ENCODE measurements around the gene ICAM3.

Gene ICAM3

DNA sequence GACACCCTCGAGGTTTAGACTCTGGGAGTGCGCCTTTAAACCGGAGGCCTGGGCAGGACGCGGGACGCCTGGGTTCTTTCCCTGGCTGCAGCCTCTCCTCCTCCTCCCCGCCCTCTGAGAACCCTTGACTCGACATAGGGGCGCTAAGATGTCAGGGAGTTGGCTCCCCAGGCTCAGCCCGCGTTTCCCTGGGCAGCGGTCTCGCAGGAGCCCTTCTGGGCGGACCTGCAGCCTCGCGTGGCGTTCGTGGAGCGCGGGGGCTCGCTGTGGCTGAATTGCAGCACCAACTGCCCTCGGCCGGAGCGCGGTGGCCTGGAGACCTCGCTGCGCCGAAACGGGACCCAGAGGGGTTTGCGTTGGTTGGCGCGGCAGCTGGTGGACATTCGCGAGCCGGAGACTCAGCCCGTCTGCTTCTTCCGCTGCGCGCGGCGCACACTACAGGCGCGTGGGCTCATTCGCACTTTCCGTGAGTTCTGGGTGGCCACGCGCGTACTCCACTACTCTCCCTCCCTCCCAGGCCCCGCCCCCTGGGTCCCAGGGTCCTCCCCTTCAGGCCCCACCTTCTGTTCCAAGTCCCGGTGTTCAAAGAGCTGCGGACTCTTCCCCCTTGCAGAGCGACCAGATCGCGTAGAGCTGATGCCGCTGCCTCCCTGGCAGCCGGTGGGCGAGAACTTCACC lies 48.4 kb downstream of the ICAM3 start:
- DNase-seq = peak; percentile 67

DNA sequence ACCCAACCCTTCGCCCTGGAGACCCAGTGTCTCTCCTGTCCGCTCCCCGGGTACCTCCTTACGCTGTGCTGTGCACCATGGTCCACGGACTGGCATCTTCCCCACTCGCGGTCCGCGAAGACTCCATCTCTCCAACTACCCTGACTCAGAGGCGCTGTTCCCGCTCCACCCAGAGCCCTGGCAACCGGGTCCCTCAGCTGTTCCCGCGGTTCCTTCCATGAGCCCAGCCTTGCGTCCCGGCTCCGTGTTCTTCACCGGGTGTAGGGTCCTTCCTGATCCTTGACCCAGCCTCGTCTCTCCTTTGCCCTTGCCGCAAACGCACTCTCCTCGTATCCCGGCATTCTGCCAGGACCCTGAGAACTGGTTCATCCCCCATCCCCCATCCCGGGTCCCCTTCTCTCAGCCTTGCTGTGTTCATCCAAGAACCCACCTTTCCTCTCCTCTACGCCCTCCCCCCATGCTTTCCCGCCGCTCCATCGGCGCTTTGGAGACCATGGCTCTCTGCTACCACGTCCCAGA lies 49.0 kb downstream of the ICAM3 start:
- DNase-seq = peak; percentile 35

DNA sequence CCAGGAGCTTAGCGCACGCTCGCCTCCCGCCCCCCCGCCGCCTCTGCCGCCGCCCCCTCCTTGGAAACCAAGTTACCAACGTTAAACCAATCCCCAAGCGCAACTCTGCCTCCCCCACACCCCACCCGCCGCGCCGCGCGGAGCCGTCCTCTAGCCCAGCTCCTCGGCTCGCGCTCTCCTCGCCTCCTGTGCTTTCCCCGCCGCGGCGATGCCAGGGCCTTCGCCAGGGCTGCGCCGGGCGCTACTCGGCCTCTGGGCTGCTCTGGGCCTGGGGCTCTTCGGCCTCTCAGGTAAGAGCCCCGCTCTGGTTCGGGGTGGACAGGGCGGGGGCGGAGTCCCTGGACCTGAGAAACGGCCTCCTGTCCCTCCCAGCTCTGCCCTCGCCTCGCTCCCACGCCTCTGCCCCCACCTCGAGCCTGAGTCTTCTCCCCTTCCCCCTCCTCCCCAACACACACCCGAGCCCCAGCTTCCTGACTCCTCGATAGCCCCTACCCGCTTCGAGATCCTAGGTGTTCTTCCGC lies 49.5 kb downstream of the ICAM3 start, which contains the start of gene ICAM5:
Gene ICAM5, plus strand, starts transcription at position 117 of the 521 bp plus-strand sequence. Its CDS starts 92 bp downstream, at position 209.
- DNase-seq = peak; percentile 48

DNA sequence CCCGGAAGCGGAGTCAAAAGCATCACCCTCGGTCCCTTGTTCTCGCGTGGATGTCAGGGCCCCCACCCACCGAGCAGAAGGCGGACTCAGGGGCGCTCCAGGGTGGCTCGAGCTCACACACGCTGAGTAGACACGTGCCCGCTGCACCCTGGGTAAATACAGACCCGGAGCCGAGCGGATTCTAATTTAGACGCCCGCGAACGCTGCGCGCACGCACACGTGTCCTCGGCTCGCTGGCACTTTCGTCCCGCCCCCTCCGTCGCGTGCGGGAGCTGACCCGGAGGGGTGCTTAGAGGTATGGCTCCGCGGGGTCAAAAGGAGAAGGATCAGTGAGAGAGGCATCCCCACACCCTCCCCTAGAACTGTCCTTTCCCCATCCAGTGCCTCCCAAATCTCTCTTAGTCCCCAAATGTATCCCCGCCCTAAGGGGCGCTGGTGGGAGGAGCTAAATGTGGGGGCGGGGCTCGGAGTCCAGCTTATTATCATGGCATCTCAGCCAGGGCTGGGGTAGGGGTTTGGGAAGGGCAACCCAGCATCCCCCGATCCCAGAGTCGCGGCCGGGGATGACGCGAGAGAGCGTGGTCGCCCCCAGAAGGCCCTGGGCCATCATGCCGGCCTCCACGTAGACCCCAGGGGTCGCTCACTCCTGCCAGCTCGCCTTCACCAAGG lies 50.1 kb downstream of the ICAM3 start:
- peak; percentile 75 for DNase-seq

DNA sequence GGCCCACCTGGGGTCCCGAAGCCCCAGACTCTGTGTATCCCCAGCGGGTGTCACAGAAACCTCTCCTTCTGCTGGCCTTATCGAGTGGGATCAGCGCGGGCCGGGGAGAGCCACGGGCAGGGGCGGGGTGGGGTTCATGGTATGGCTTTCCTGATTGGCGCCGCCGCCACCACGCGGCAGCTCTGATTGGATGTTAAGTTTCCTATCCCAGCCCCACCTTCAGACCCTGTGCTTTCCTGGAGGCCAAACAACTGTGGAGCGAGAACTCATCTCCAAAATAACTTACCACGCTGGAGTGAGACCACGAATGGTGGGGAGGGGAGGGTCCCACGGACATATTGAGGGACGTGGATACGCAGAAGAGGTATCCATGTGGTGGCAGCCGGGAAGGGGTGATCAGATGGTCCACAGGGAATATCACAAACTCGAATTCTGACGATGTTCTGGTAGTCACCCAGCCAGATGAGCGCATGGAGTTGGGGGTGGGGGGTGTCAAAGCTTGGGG lies 50.7 kb downstream of the ICAM3 start:
- DNase-seq = peak; percentile 67

DNA sequence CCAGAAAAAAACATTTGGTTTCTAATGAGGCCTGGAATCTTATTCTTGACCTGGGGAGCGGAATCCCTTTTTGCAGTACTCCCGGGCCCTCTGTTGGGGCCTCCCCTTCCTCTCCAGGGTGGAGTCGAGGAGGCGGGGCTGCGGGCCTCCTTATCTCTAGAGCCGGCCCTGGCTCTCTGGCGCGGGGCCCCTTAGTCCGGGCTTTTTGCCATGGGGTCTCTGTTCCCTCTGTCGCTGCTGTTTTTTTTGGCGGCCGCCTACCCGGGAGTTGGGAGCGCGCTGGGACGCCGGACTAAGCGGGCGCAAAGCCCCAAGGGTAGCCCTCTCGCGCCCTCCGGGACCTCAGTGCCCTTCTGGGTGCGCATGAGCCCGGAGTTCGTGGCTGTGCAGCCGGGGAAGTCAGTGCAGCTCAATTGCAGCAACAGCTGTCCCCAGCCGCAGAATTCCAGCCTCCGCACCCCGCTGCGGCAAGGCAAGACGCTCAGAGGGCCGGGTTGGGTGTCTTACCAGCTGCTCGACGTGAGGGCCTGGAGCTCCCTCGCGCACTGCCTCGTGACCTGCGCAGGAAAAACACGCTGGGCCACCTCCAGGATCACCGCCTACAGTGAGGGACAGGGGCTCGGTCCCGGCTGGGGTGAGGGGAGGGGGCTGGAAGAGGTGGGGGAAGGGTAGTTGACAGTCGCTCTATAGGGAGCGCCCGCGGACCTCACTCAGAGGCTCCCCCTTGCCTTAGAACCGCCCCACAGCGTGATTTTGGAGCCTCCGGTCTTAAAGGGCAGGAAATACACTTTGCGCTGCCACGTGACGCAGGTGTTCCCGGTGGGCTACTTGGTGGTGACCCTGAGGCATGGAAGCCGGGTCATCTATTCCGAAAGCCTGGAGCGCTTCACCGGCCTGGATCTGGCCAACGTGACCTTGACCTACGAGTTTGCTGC lies 52.4 kb downstream of the ICAM3 start, which contains the start of gene ICAM4:
Gene ICAM4, plus strand, starts transcription at position 153 of the 935 bp plus-strand sequence. Its CDS starts 58 bp downstream, at position 211.
- DNase-seq = peak; percentile 82

DNA sequence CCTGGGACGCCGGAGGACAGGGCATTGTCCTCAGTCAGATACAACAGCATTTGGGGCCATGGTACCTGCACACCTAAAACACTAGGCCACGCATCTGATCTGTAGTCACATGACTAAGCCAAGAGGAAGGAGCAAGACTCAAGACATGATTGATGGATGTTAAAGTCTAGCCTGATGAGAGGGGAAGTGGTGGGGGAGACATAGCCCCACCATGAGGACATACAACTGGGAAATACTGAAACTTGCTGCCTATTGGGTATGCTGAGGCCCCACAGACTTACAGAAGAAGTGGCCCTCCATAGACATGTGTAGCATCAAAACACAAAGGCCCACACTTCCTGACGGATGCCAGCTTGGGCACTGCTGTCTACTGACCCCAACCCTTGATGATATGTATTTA lies 54.0 kb downstream of the ICAM3 start:
- DNase-seq = no peak

DNA sequence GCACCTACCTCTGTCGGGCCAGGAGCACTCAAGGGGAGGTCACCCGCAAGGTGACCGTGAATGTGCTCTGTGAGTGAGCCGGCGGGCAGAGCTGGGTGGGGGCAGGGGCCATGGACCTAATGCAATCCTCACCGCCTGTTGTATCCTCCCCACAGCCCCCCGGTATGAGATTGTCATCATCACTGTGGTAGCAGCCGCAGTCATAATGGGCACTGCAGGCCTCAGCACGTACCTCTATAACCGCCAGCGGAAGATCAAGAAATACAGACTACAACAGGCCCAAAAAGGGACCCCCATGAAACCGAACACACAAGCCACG lies 54.5 kb downstream of the ICAM3 start:
- DNase-seq = no peak

DNA sequence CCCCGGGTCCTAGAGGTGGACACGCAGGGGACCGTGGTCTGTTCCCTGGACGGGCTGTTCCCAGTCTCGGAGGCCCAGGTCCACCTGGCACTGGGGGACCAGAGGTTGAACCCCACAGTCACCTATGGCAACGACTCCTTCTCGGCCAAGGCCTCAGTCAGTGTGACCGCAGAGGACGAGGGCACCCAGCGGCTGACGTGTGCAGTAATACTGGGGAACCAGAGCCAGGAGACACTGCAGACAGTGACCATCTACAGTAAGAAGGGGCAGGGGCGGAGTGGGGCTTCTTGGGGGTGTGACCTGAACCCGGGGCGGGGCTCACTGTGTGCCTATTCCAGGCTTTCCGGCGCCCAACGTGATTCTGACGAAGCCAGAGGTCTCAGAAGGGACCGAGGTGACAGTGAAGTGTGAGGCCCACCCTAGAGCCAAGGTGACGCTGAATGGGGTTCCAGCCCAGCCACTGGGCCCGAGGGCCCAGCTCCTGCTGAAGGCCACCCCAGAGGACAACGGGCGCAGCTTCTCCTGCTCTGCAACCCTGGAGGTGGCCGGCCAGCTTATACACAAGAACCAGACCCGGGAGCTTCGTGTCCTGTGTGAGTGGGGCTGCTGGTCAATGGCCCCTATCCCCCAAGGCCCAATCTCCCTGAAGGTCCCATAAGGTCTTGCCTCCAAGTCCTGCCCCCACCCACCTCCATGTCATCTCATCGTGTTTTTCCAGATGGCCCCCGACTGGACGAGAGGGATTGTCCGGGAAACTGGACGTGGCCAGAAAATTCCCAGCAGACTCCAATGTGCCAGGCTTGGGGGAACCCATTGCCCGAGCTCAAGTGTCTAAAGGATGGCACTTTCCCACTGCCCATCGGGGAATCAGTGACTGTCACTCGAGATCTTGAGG lies 55.1 kb downstream of the ICAM3 start:
- DNase-seq = no peak
